K562 treated with DMSO at 1 percent for 4 hours (cell line): ENCODE data around the gene ADPRHL1. TPM values are rescaled to one million over a fixed set of nuclear protein-coding genes. Genes with fewer than 3 reads are reported as not detected.

Experiments used
- total RNA-seq: library from RNA; unstranded; fragments of 300-600 nt; gene quantifications from 2 replicates; pipeline ENCODE4 v1.2.3, GENCODE V29; 2022; ENCODE audit not compliant: insufficient read depth

The ADPRHL1 gene
- 1.3 and 2.3 TPM in 2 replicates for total RNA-seq

GRCh38 chr13:113452942-113453901 is at the start of gene ADPRHL1:
ADPRHL1 (minus strand) TSS chr13:113453488; CDS start chr13:113453437, 51 bp downstream.

GRCh38 chr13:113490496-113491417 is 37.5 kb upstream of the ADPRHL1 start, which contains the start of gene DCUN1D2:
DCUN1D2 (minus strand) TSS chr13:113490711; CDS start chr13:113490669, 42 bp downstream.

Other genes starting within 250 kb of the ADPRHL1 start
- gene PCID2, start 244.8 kb downstream of the ADPRHL1 start, total RNA-seq: 20.4 and 28.6 TPM in 2 replicates
- 28.3 and 37.5 TPM in 2 replicates for gene CUL4A, start 243.9 kb downstream of the ADPRHL1 start, total RNA-seq
- 59.4 and 60.8 TPM in 2 replicates for gene LAMP1, start 156.2 kb downstream of the ADPRHL1 start, total RNA-seq
- 8.0 and 13.3 TPM in 2 replicates for gene GRTP1, start 89.4 kb downstream of the ADPRHL1 start, total RNA-seq
- gene DCUN1D2, start 37.2 kb upstream of the ADPRHL1 start, total RNA-seq: 9.5 and 14.7 TPM in 2 replicates
- 51.8 and 79.8 TPM in 2 replicates for gene TFDP1, start 131.3 kb upstream of the ADPRHL1 start, total RNA-seq
- not detected in 2 replicates for gene ATP4B, start 204.7 kb upstream of the ADPRHL1 start, total RNA-seq
- gene GRK1, start 213.7 kb upstream of the ADPRHL1 start, total RNA-seq: not detected in 2 replicates